Measurements from ENCODE around the gene SLC17A7.

DNA sequence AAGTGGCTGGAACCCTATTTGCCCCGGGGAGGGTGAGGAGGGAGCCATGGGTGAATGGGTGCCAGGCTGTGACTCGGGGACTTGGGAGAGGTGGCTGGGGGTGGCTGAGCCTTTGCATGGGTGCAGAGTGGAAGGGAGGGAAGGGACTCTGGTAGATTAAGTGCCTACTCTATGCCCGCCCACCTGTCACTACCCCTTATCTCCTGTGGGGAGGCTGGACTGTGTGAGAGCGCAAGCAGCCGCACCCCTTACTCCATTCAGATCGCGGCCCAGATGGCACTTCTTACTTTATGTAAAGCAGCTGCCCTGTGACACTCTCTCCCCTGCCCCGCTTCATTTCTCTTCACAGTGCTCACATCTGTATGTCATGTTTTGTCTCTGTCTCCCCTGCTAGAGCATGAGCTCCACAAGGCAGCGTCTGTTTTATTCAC, 50.4 kb downstream of the SLC17A7 start:
- TF ChIP-seq ZNF8 (CRISPR knock-in tag; IDR thresholded peaks at IDR 0.05) (no peak), BACH2 (CRISPR knock-in tag; IDR thresholded peaks at IDR 0.05; ENCODE audit: borderline replicate concordance) (no peak), ZFP3 (CRISPR knock-in tag; IDR thresholded peaks at IDR 0.05) (no peak), ZNF70 (CRISPR knock-in tag; IDR thresholded peaks at IDR 0.05) (no peak)
- TF ChIP-seq, protein P1, sequence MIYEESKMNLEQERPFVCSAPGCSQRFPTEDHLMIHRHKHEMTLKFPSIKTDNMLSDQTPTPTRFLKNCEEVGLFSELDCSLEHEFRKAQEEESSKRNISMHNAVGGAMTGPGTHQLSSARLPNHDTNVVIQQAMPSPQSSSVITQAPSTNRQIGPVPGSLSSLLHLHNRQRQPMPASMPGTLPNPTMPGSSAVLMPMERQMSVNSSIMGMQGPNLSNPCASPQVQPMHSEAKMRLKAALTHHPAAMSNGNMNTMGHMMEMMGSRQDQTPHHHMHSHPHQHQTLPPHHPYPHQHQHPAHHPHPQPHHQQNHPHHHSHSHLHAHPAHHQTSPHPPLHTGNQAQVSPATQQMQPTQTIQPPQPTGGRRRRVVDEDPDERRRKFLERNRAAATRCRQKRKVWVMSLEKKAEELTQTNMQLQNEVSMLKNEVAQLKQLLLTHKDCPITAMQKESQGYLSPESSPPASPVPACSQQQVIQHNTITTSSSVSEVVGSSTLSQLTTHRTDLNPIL (CRISPR knock-in tag; IDR thresholded peaks at IDR 0.05; ENCODE audit: low read depth), result no peak
- TF ChIP-seq, protein P2, sequence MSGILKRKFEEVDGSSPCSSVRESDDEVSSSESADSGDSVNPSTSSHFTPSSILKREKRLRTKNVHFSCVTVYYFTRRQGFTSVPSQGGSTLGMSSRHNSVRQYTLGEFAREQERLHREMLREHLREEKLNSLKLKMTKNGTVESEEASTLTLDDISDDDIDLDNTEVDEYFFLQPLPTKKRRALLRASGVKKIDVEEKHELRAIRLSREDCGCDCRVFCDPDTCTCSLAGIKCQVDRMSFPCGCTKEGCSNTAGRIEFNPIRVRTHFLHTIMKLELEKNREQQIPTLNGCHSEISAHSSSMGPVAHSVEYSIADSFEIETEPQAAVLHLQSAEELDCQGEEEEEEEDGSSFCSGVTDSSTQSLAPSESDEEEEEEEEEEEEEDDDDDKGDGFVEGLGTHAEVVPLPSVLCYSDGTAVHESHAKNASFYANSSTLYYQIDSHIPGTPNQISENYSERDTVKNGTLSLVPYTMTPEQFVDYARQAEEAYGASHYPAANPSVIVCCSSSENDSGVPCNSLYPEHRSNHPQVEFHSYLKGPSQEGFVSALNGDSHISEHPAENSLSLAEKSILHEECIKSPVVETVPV (CRISPR knock-in tag; IDR thresholded peaks at IDR 0.05), result no peak
